H1 (cell line): ENCODE data around the gene MARCKS. TPM values are rescaled to one million over a fixed set of nuclear protein-coding genes. Genes with fewer than 3 reads are reported as not detected.

Experiments used
- CTCF ChIA-PET: fragments of 300-600 bp; sonication (Branson Sonifier 250); formaldehyde crosslinking; loops from one replicate; lab custom pipeline; 2021; ENCODE audit not compliant: partially characterized antibody; lab: Charles Lee
- POLR2A ChIA-PET: fragments of 300-600 bp; sonication (Branson Sonifier 250); formaldehyde crosslinking; loops from one replicate; lab custom pipeline; 2021; ENCODE audit warnings: inconsistent platforms; ENCODE audit not compliant: partially characterized antibody; lab: Charles Lee
- DNase-seq, 2 experiments: peaks; one replicate each; pipeline versions ENCODE4 v3.0.0 to v3.0.0-alpha.2; 2010 to 2022; ENCODE audit warnings: low spot score in 2 of 2, low read depth in 1 of 2, mixed read lengths in 1 of 2
- FAIRE-seq: peaks from 2 replicates; lab custom pipeline; 2011; peaks lifted over from hg19 to GRCh38; lab: Jason Lieb, UNC
- H2AFZ ChIP-seq: 2 replicates; pipeline ENCODE4 v1.8.1; 2012; ENCODE audit warnings: low read length, inconsistent platforms
- H2AK5ac ChIP-seq: 2 replicates; pipeline ENCODE4 v1.6.1; 2013; ENCODE audit warnings: low read depth, low read length
- H2BK120ac ChIP-seq: replicated peaks from 2 replicates; pipeline ENCODE3; 2013; ENCODE audit warnings: low read depth, low read length, inconsistent platforms
- H2BK12ac ChIP-seq: 2 replicates; pipeline ENCODE4 v1.6.1; 2013; ENCODE audit warnings: low read depth, low read length
- H2BK15ac ChIP-seq: 2 replicates; pipeline ENCODE4 v1.6.1; 2013; ENCODE audit warnings: low read length
- H2BK20ac ChIP-seq: 2 replicates; pipeline ENCODE4 v1.6.1; 2013; ENCODE audit warnings: low read length
- H2BK5ac ChIP-seq: 2 replicates; pipeline ENCODE4 v1.6.1; 2013; ENCODE audit warnings: low read depth, low read length
- H3K14ac ChIP-seq: 2 replicates; pipeline ENCODE4 v1.6.1; 2013; ENCODE audit warnings: inconsistent platforms; ENCODE audit not compliant: insufficient read length
- H3K18ac ChIP-seq: 2 replicates; pipeline ENCODE4 v1.6.1; 2013; ENCODE audit warnings: low read length; ENCODE audit errors: extremely low read depth
- H3K23ac ChIP-seq: 2 replicates; pipeline ENCODE4 v1.6.1; 2013; ENCODE audit warnings: inconsistent platforms; ENCODE audit not compliant: insufficient read length
- H3K23me2 ChIP-seq: 2 replicates; pipeline ENCODE4 v1.6.1; 2013; ENCODE audit warnings: low read depth, low read length
- H3K27ac ChIP-seq: 2 replicates; pipeline ENCODE4 v1.6.1; 2011; ENCODE audit warnings: low read depth, low read length, inconsistent platforms
- H3K27me3 ChIP-seq, 4 experiments: replicated peaks in 1 of 4; 1 replicate in 1 of 4; 2 replicates in 3 of 4; pipeline versions ENCODE4 v1.6.1 to v1.8.1; 2011 to 2013; ENCODE audit warnings: low read length in 3 of 4, mild to moderate bottlenecking in 3 of 4, inconsistent platforms in 2 of 4, mixed read lengths in 2 of 4, moderate library complexity in 1 of 4; ENCODE audit not compliant: control insufficient read depth in 3 of 4, insufficient read depth in 3 of 4; ENCODE audit errors: extremely low read depth in 1 of 4
- H3K36me3 ChIP-seq, 4 experiments: 2 replicates each; pipeline versions ENCODE4 v1.6.1 to v1.8.1; 2011 to 2013; ENCODE audit warnings: mild to moderate bottlenecking in 4 of 4, low read length in 3 of 4, moderate library complexity in 2 of 4, control low read depth in 1 of 4, inconsistent platforms in 1 of 4; ENCODE audit not compliant: insufficient read depth in 4 of 4, control insufficient read depth in 2 of 4
- H3K4ac ChIP-seq: replicated peaks from 2 replicates; pipeline ENCODE3; 2013; ENCODE audit warnings: low read length, low read depth, mixed read lengths, inconsistent platforms; ENCODE audit not compliant: insufficient read length
- H3K4me1 ChIP-seq, 4 experiments: replicated peaks in 1 of 4; 1 replicate in 1 of 4; 2 replicates in 3 of 4; pipeline versions ENCODE4 v1.6.1 to v1.8.1; 2011 to 2013; ENCODE audit warnings: low read length in 3 of 4, inconsistent platforms in 2 of 4, mixed read lengths in 1 of 4; ENCODE audit not compliant: insufficient read depth in 4 of 4, control insufficient read depth in 3 of 4
- H3K4me2 ChIP-seq, 2 experiments: 2 replicates each; pipeline versions ENCODE4 v1.6.1 to v1.8.1; 2011 to 2013; ENCODE audit warnings: low read depth in 2 of 2, low read length in 2 of 2, control low read depth in 1 of 2, inconsistent platforms in 1 of 2, mild to moderate bottlenecking in 1 of 2; ENCODE audit not compliant: insufficient read depth in 1 of 2
- H3K4me3 ChIP-seq, 4 experiments: fragments of 200-600, 300-600 bp in 1 of 4; sonication (generic), shearing (Covaris generic), sonication (Bioruptor Twin) in 1 of 4; 2 replicates each; pipeline versions ENCODE4 v1.5.1 to v1.8.1; 2011 to 2016; ENCODE audit warnings: low read length in 4 of 4, low read depth in 3 of 4, control low read depth in 2 of 4, inconsistent platforms in 2 of 4, mild to moderate bottlenecking in 2 of 4, mixed read lengths in 1 of 4, moderate library complexity in 1 of 4; ENCODE audit not compliant: insufficient read depth in 2 of 4; ENCODE audit errors: extremely low read depth in 1 of 4
- H3K56ac ChIP-seq: replicated peaks from 2 replicates; pipeline ENCODE3; 2013; ENCODE audit warnings: low read depth, mild to moderate bottlenecking, mixed read lengths, low read length, inconsistent platforms; ENCODE audit not compliant: insufficient read length
- H3K79me1 ChIP-seq: 2 replicates; pipeline ENCODE4 v1.6.1; 2013; ENCODE audit warnings: low read depth, low read length, control low read depth
- H3K79me2 ChIP-seq, 2 experiments: 2 replicates each; pipeline versions ENCODE4 v1.6.1 to v1.8.1; 2012 to 2013; ENCODE audit warnings: low read length in 2 of 2, mild to moderate bottlenecking in 2 of 2, inconsistent platforms in 1 of 2; ENCODE audit not compliant: insufficient read depth in 2 of 2, control insufficient read depth in 1 of 2
- H3K9ac ChIP-seq, 4 experiments: replicated peaks in 1 of 4; 1 replicate in 1 of 4; 2 replicates in 3 of 4; pipeline versions ENCODE4 v1.6.1 to v1.8.1; 2011 to 2013; ENCODE audit warnings: low read depth in 3 of 4, low read length in 3 of 4, control low read depth in 2 of 4, mild to moderate bottlenecking in 2 of 4, moderate library complexity in 2 of 4, inconsistent platforms in 1 of 4; ENCODE audit errors: extremely low read depth in 1 of 4
- H3K9me3 ChIP-seq, 2 experiments: 2 replicates each; pipeline versions ENCODE4 v1.6.1 to v1.8.1; 2012 to 2013; ENCODE audit warnings: mild to moderate bottlenecking in 2 of 2, moderate library complexity in 2 of 2, control low read depth in 1 of 2, inconsistent platforms in 1 of 2, low read depth in 1 of 2, low read length in 1 of 2, mixed read lengths in 1 of 2; ENCODE audit not compliant: insufficient read depth in 2 of 2
- H4K20me1 ChIP-seq, 2 experiments: replicated peaks in 1 of 2; 2 replicates each; pipeline versions ENCODE3 to v1.8.1; 2011 to 2013; ENCODE audit warnings: inconsistent platforms in 2 of 2, low read length in 2 of 2, mild to moderate bottlenecking in 1 of 2; ENCODE audit not compliant: insufficient read depth in 2 of 2, control insufficient read depth in 1 of 2
- H4K5ac ChIP-seq: 2 replicates; pipeline ENCODE4 v1.6.1; 2013; ENCODE audit warnings: low read length, low read depth, mixed read lengths, inconsistent platforms; ENCODE audit not compliant: insufficient read length
- H4K8ac ChIP-seq: 2 replicates; pipeline ENCODE4 v1.8.0; 2013; ENCODE audit warnings: mild to moderate bottlenecking, moderate library complexity, low read length, inconsistent platforms; ENCODE audit not compliant: insufficient read depth; ENCODE audit errors: extremely low read depth
- H4K91ac ChIP-seq: replicated peaks from 2 replicates; pipeline ENCODE3; 2013; ENCODE audit warnings: low read length, mixed read lengths, inconsistent platforms; ENCODE audit not compliant: insufficient read length
- ZNF274 ChIP-seq: IDR thresholded peaks from 2 replicates; pipeline ENCODE4 v1.7.0; 2012; ENCODE audit warnings: low read length, borderline replicate concordance; ENCODE audit errors: extremely low read depth
- WGBS, 2 experiments: shearing (Covaris generic) in 1 of 2; methylation state at CpG; one replicate each; pipeline versions ENCODE4 v1.1.6 to v1.1.7; 2013 to 2015; ENCODE audit warnings: low lambda C conversion rate in 2 of 2, mixed read lengths in 2 of 2, inconsistent platforms in 1 of 2, low coverage in 1 of 2, missing lambda C conversion rate in 1 of 2; ENCODE audit not compliant: insufficient replicate concordance in 2 of 2, insufficient coverage in 1 of 2, insufficient read length in 1 of 2; ENCODE audit errors: extremely low coverage in 1 of 2, missing lambda C conversion rate in 1 of 2; 5-methylcytosine and 5-hydroxymethylcytosine counted together
- polyA plus RNA-seq, 7 experiments: library from polyadenylated mRNA; depleted of rRNA in 3 of 7; stranded (reverse) in 5 of 7; unstranded in 2 of 7; fragments of >200 nt in 5 of 7; fragments of 200-250 nt in 2 of 7; gene quantifications; 1 replicate in 5 of 7; 2 replicates in 1 of 7; 4 replicates in 1 of 7; pipeline versions ENCODE4 v1.2.1 to v1.2.3, GENCODE V29; 2011 to 2013; ENCODE audit warnings: missing spikeins in 2 of 7, mixed read lengths in 2 of 7
- total RNA-seq: library from RNA; stranded (reverse); fragmentation: NEBNext Ultra II Directional; extraction: Animal tissue kit (Norgen Biotek cat#: 25700); gene quantifications from 2 replicates; pipeline ENCODE4 v1.2.1, GENCODE V29; 2021

Gene MARCKS
- total and polyA plus RNA-seq, 2 of the 8 experiments (the other 6 are each of a cell fraction or from before 2014, with no cell fraction given), result 26.6 to 111 TPM

GRCh38 chr6:113842165-113842564 is 15.0 kb upstream of the MARCKS start:
- ChIA-PET POLR2A (interaction anchor here (0.7 kb wide), 1 partner anchor 16 kb away, joined by 4 read pairs; no protein-coding TSS in a partner anchor), CTCF (no interaction called here)
- Histone ChIP-seq H4K20me1 (no peaks in the 10 kb centered on the region), H3K4me3 (no peak overlapping the region), H2BK12ac (no peak overlapping the region), H4K91ac (no peak overlapping the region), H2BK5ac (no peak overlapping the region), H3K14ac (no peak overlapping the region), H3K18ac (no peak overlapping the region), H4K8ac (no peak overlapping the region), H3K4ac (no peak overlapping the region), H2AK5ac (no peak overlapping the region), H3K79me1 (no peaks in the 10 kb centered on the region), H3K36me3 (no peaks in the 10 kb centered on the region), H2BK120ac (no peak overlapping the region), H3K23me2 (no peaks in the 10 kb centered on the region), H3K27me3 (no peaks in the 10 kb centered on the region), H2BK20ac (no peak overlapping the region), H3K23ac (no peak overlapping the region), H3K4me1 (no peaks in the 10 kb centered on the region)
- no peak for FAIRE-seq
- WGBS, 2 experiments, result 55% methylated on average over 1 of the region's 1 CpG; no CpG with 5 or more reads in 1 of the 2 experiments
- no peak for TF ChIP-seq ZNF274
- TF ChIP-seq, all 59 proteins: peak for 0
- no peak overlapping the region for H3K56ac ChIP-seq
- H4K5ac ChIP-seq, result no peak overlapping the region
- no peaks in the 10 kb centered on the region for H3K9me3 ChIP-seq
- no peak overlapping the region for H2AFZ ChIP-seq
- H3K79me2 ChIP-seq, result no peaks in the 10 kb centered on the region
- H2BK15ac ChIP-seq, result no peak overlapping the region
- no peak for DNase-seq
- H3K27ac ChIP-seq, result no peak overlapping the region
- H3K4me2 ChIP-seq, result no peak overlapping the region
- H3K9ac ChIP-seq, result no peak overlapping the region
